Stomach (tissue), 9 donors: Measurements from ENCODE around the gene TTYH3. TPM values are rescaled to one million over a fixed set of nuclear protein-coding genes. Genes with fewer than 3 reads are reported as not detected.

Source experiments
- DNase-seq, 2 donors: peaks; one replicate each; pipeline versions ENCODE4 v3.0.0 to v3.0.0-alpha.2; 2013 to 2019
- H3K27ac ChIP-seq, 5 donors: fragments of 200-600 bp in 4 of 5; sonication (generic) in 4 of 5; one replicate each; pipeline ENCODE4 v1.5.1; 2013 to 2019; ENCODE audit warnings: mild to moderate bottlenecking in 1 of 5, moderate library complexity in 1 of 5
- H3K27me3 ChIP-seq, 3 donors: fragments of 200-600 bp; sonication (generic); one replicate each; pipeline ENCODE4 v1.5.1; 2017 to 2019; ENCODE audit warnings: mixed run types in 1 of 3
- H3K36me3 ChIP-seq, 4 donors: fragments of 200-600 bp; sonication (generic); 1 replicate in 3 of 4; 2 replicates in 1 of 4; pipeline ENCODE4 v1.5.1; 2016 to 2019
- H3K4me1 ChIP-seq, 4 donors: fragments of 200-600 bp; sonication (generic); one replicate each; pipeline ENCODE4 v1.5.1; 2016 to 2019
- H3K4me3 ChIP-seq, 4 donors: fragments of 200-600 bp; sonication (generic) in 3 of 4; one replicate each; pipeline ENCODE4 v1.5.1; 2016 to 2019; ENCODE audit warnings: mild to moderate bottlenecking in 1 of 4
- H3K9me3 ChIP-seq, 4 donors: fragments of 200-600 bp; sonication (generic); one replicate each; pipeline ENCODE4 v1.5.1; 2016 to 2019
- CTCF ChIP-seq, 7 experiments: fragments of 450-650 bp in 4 of 7; fragments of 200-600 bp in 3 of 7; sonication (generic) in 3 of 7; IDR thresholded peaks; one replicate each; pipeline ENCODE4 v1.5.1; 2016 to 2019; ENCODE audit warnings: antibody characterized with exemption in 7 of 7, control low read depth in 2 of 7, mild to moderate bottlenecking in 1 of 7
- EP300 ChIP-seq: sonication (generic); formaldehyde crosslinking; IDR thresholded peaks from one replicate; pipeline ENCODE4 v1.6.1; 2017; ENCODE audit warnings: antibody characterized with exemption
- POLR2A ChIP-seq, 4 donors: fragments of 450-650 bp; IDR thresholded peaks; one replicate each; pipeline ENCODE4 v1.6.1; 2016; ENCODE audit warnings: antibody characterized with exemption in 4 of 4, control low read depth in 2 of 4, mild to moderate bottlenecking in 1 of 4, moderate library complexity in 1 of 4
- POLR2AphosphoS5 ChIP-seq, 3 donors: sonication (generic); formaldehyde crosslinking; IDR thresholded peaks; one replicate each; pipeline ENCODE4 v1.6.1; 2016; ENCODE audit warnings: antibody characterized with exemption in 3 of 3
- WGBS, 5 donors: extraction: QIAGEN DNeasy Blood & Tissue Kit in 3 of 5; methylation state at CpG; one replicate each; pipeline versions ENCODE4 v1.1.5 to v1.1.7; 2013 to 2018; 5-methylcytosine and 5-hydroxymethylcytosine counted together
- intact Hi-C: fragments of 100-400 bp; cut with DNase I; formaldehyde crosslinking; loops from one replicate; pipeline ENCODE4 v1.15.1; 2023; ENCODE audit warnings: low total_unique reads
- polyA plus RNA-seq, 3 donors: library from polyadenylated mRNA; stranded (reverse); fragments of 200-250 nt; gene quantifications; one replicate each; pipeline ENCODE4 v1.2.3, GENCODE V29; 2013
- total RNA-seq, 5 donors: library from RNA; depleted of rRNA; stranded (reverse); fragments of >200 nt; gene quantifications; one replicate each; pipeline versions ENCODE4 v1.1.0 to v1.2.3, GENCODE V29; 2014 to 2016
- donor health status: healthy with polysubstance abuse.
- donor health status: Bipolar disorder and iron deficiency.
- donor health status: healthy.

TTYH3 gene
- total and polyA plus RNA-seq, 8 donors, result 4.1 to 79.1 (median 16.2) TPM

DNA sequence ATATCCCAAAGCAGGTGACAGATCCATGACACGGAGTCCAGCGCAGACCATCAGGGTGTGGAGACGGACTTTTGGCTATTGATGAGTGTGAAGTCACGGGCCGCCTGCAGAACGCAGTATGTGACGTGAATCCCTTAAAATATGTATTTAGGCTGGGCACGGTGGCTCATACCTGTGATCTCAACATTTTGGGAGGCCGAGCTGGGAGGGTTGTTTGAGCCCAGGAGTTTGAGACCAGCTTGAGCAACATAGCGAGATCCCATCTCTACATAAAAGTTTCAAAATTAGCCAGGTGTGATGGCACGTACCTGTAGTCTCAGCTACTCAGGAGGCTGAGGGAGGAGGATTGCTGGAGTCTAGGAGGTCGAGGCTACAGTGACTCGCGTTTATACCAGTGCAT is 54.3 kb downstream of the TTYH3 start:
- DNase-seq, result no peak
- H3K27me3 ChIP-seq, result peaks cover 15 to 94% (median 46%) of the 10 kb centered on the region in 3 donors
- intact Hi-C loops, result loop anchor here (10.0 kb wide), 1 partner anchor 211 kb away; the partner anchor contains the start of gene GRIFIN
- no peaks in the 10 kb centered on the region for H3K9me3 ChIP-seq
- no peaks in the 10 kb centered on the region for H3K36me3 ChIP-seq
- TF ChIP-seq EP300 (no peak), POLR2AphosphoS5 (IDR thresholded peaks at IDR 0.05) (no peak), CTCF (IDR thresholded peaks at IDR 0.05) (no peak), POLR2A (IDR thresholded peaks at IDR 0.05) (no peak)
- 88 to 95% (median 94%) methylated on average over 14 of the region's 14 CpGs for WGBS, 5 donors
- no peak overlapping the region for H3K27ac ChIP-seq
- H3K4me1 ChIP-seq, result peaks cover 14 to 28% (median 21%) of the 10 kb centered on the region in 4 donors
- H3K4me3 ChIP-seq, result no peak overlapping the region

DNA sequence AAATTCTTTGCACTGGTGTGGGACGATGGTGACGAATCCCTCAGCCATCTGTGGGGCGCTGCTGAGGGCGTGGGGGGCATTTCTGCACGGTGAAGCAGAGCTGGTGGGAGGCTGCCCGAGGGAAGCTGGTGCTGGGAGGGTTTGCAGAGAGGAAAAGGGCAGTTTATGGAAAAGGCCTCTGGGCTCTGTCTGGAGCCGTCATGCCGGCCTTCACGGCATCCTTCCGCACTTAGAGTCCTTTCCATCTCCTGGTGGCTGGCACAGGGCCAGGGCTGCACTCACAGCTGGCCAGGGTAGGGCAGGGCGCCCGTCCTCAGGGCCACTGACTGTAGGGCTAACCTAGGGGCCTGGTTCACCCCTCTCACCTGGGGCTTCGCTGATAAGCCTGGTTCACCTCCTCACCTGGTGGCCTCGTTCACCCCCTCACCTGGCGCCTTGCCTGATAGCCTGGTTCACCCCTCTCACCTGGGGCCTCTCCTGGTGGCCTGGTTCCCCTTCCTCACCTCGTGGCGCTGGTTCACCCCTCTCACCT is 55.6 kb downstream of the TTYH3 start:
- TF ChIP-seq POLR2AphosphoS5 (IDR thresholded peaks at IDR 0.05), result no peak
- no peak for TF ChIP-seq CTCF (IDR thresholded peaks at IDR 0.05)
- no peak for TF ChIP-seq POLR2A (IDR thresholded peaks at IDR 0.05)
- TF ChIP-seq EP300, result no peak
- peak; percentile 40 to 78 for DNase-seq
- no peaks in the 10 kb centered on the region for H3K9me3 ChIP-seq
- H3K36me3 ChIP-seq, result no peaks in the 10 kb centered on the region
- no peak overlapping the region for H3K27ac ChIP-seq
- WGBS, 5 donors, result 32 to 39% (median 37%) methylated on average over 12 to 17 of the region's 17 CpGs
- H3K4me3 ChIP-seq, result peak overlapping the region in 2 of 4 donors; percentile 34 to 39
- H3K27me3 ChIP-seq, result peaks cover 15 to 81% (median 37%) of the 10 kb centered on the region in 3 donors
- intact Hi-C loops, result loop anchor here (10.0 kb wide), 1 partner anchor 213 kb away; the partner anchor contains the start of gene GRIFIN
- H3K4me1 ChIP-seq, result peaks cover 14 to 27% (median 21%) of the 10 kb centered on the region in 4 donors

GRCh38 chr7:2687881-2688318 is 56.1 kb downstream of the TTYH3 start, which contains the start of gene AMZ1:
AMZ1 (plus strand) TSS chr7:2688202; CDS start chr7:2700452, 12,250 bp downstream.
- H3K9me3 ChIP-seq, result no peaks in the 10 kb centered on the region
- peaks cover 14 to 27% (median 21%) of the 10 kb centered on the region in 4 donors for H3K4me1 ChIP-seq
- DNase-seq, result peak in 1 of 2 donors; percentile 77
- H3K4me3 ChIP-seq, result peak within 1 kb of the TSS; percentile 24 to 39 (median 36)
- no peak for TF ChIP-seq CTCF (IDR thresholded peaks at IDR 0.05)
- no peak for TF ChIP-seq EP300
- TF ChIP-seq POLR2A (IDR thresholded peaks at IDR 0.05), result no peak
- TF ChIP-seq POLR2AphosphoS5 (IDR thresholded peaks at IDR 0.05), result no peak
- peaks cover 15 to 76% (median 37%) of the 10 kb centered on the region in 3 donors for H3K27me3 ChIP-seq
- WGBS, 5 donors, result 0 to 20% (median 3%) methylated on average over 4 to 41 of the region's 41 CpGs
- no peaks in the 10 kb centered on the region for H3K36me3 ChIP-seq
- intact Hi-C loops, result loop anchor here (10.0 kb wide), 1 partner anchor 213 kb away; the partner anchor contains the start of gene GRIFIN
- H3K27ac ChIP-seq, result no peak within 1 kb of the TSS

DNA sequence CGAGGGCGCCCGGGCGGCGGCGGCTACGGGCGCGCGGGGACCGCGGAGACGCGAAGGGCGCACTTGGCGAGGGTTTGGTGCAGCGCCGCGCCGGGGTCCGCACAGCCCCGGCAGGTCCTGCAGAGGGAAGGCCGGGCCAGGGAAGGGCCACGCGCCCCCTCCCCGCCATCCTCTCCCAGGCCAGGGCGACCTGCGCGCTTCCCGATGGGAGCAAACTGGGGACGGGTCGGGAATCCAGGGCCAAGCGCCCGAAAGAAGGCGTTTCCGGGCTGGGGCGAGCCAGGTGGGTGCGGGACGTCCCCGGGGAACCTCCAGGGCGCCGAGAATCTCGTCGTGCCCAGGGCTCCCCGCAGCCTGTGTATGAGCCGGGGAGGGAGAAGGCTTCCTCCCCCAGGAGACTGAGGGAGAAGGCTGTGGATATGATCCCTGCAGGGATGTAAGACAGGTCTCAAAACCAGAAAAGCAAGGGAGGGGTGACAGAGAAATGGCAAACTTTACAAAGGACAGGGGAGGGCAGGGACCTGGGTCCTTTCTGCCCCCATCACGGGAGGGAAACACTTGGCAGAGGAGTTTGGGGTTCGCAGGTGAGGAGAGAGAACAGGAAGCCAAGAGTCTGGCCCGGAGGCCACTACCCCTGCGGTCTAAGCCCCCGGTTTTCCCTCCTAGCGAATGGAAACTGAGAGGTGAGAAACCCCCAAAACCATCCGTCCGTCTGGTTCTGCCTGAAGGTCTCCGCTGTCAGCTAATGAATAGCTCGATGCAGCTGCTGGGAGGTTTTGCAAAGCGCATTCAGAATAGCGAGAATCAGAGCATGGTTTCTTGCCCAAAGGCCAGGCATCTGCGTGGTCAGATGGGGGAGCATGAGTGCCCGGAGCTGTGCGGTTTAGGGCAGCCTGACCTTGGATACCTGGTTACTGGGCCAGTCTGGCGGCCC is 56.9 kb downstream of the TTYH3 start:
- intact Hi-C loops, result loop anchor here (10.0 kb wide), 1 partner anchor 214 kb away; the partner anchor contains the start of gene GRIFIN
- no peak for DNase-seq
- 5 to 23% (median 10%) methylated on average over 24 to 62 of the region's 62 CpGs for WGBS, 5 donors
- Histone ChIP-seq H3K9me3 (no peaks in the 10 kb centered on the region), H3K27me3 (peaks cover 15 to 70% (median 37%) of the 10 kb centered on the region in 3 donors), H3K36me3 (no peaks in the 10 kb centered on the region), H3K4me3 (peak overlapping the region; percentile 24 to 39 (median 36)), H3K27ac (no peak overlapping the region), H3K4me1 (peaks cover 14 to 27% (median 21%) of the 10 kb centered on the region in 4 donors)
- TF ChIP-seq POLR2A (IDR thresholded peaks at IDR 0.05), result no peak
- TF ChIP-seq EP300, result no peak
- no peak for TF ChIP-seq POLR2AphosphoS5 (IDR thresholded peaks at IDR 0.05)
- TF ChIP-seq CTCF (IDR thresholded peaks at IDR 0.05), result no peak
